ENCODE results near the gene TBC1D32.
"Not testable (repeated sequence)": the region's sequence is repeated elsewhere in the genome, so short reads cannot be mapped to it uniquely, and the experiment has no call there.

Gene TBC1D32

DNA sequence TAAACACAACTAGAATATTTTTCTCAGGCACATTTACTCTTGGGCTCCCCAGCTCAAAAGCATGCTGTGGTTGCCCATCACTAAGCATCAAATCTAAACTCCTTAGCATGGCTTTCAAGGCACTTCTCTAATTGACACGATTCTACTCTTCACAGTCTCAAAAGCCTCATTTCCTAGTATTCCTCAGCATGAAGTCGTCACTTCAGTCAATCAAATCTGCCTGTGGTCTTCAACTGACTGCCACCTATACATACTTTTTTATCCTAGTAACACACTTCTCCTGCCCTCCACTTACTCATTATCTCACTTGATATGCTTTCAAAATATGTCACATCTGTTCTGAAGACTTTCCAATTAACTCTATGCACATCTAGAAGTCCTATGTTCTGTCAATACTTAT, 110.3 kb downstream of the TBC1D32 start:
- no peak for DNase-seq (ENCODE audit: low read depth)

DNA sequence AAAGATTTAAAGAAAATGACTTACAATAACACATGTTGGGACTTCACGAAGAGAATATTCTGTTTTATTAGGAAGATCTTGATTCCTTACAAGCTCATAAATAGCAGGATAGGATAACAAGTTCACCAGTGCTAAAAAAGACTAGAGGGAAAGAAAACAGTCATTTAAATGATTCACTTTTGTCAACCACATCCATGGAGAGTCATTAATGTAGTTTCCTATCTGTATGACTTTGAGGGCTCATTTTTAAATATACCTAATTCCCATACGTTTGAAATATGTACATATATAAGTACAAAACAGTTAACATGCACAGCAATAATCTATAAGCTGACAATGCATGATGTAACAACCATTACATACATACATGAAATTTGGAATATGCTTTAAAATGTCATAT, 111.1 kb downstream of the TBC1D32 start:
- no peak for DNase-seq (ENCODE audit: low read depth)

DNA sequence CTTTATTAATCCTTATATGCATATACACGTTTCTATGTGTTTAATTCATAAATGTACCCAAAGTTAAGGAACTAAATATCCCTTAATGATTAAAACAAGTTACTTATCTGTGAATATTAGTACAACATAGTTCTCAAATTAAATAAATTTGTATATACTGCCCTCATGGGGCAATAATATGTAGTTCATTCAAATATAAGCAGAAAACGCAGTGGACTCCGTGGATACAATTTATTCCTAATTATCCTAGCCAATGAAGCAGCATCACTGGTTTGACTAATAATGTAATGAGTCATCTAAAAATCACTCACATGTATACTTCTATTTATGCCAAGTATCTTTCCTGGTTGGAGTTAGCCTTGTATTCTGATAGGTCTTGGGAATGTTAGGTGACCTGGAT, 111.6 kb downstream of the TBC1D32 start:
- DNase-seq (ENCODE audit: low read depth) = no peak

DNA sequence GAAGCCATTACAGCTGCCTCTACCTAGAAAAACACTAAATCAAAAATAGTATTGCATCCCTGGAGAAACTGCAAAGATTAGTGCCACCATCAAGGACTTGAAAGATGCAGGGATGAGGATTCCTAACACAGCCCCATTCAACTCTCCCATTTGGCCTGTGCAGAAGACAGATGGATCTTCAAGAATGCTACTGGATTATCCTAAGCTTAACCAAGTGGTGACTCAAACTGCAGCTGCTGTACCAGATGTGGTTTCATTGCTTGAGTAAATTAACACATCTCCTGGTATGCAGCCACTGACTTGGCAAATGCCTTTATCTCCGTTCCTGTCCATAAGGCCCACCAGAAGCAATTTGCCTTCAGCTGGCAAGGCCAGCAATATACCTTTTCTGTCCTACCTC, 117.4 kb downstream of the TBC1D32 start:
- DNase-seq (ENCODE audit: low read depth) = no peak

GRCh38 chr6:121213341-121213740, 120.9 kb downstream of the TBC1D32 start:
- DNase-seq (ENCODE audit: low read depth) = not testable (repeated sequence)

- no peak for DNase-seq (ENCODE audit: low read depth)
These were observed 123.3 kb downstream of the TBC1D32 start for GRCh38 chr6:121210943-121211342.

DNA sequence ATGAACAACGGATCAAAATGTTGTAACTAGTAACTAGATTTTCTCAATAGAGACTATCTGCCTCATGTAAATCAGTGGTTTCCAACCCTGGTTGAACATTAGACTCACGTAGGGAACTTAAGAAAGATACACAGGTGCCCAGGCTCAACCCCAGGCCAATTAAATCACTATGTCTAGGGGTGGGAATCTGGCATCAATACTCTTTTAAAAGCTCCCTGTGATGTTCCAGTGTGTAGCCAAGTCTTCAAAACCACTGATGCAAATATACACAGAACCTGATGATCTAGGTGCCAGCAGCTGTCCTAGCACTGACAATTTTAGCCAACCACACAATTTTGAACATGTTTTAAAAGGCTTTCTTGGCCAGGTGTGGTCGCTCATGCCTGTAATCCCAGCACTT, 128.7 kb downstream of the TBC1D32 start:
- DNase-seq (ENCODE audit: low read depth) = no peak

DNA sequence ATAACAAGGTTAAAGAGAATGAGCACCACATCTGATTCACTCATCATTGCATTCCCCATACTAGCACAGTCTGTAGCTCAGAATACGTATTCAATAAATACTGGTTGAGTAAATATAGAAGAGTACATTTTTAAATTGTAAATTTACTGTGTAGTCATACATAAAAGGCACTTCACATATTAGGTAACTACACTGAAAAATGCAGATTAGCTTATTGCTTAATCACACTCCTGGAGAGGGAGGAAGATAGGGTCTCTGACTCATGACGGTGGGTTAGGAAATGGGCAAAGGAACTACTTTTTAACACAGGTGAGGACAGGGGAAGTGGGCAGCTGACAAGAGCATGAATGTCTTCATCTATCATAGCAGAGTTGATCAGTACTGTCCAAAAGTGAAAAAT, 133.2 kb downstream of the TBC1D32 start:
- no peak for DNase-seq (ENCODE audit: low read depth)

DNA sequence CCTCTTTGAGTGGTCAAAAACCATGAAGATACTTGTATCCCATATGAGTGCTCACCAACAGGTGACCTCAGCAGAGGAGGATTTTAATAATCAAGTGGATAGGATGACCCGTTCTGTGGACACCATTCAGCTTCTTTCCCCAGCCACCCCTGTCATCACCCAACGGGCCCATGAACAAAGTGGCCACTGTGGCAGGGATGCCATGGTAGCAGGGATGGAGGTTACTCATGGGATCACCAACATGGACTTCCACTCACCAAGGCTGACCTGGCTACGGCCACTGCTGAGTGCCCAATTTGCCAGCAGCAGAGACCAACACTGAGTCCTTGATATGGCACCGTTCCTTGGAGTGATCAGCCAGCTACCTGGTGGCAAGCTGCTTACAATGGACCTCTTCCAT, 138.2 kb downstream of the TBC1D32 start:
- DNase-seq (ENCODE audit: low read depth) = not testable (repeated sequence)

DNA sequence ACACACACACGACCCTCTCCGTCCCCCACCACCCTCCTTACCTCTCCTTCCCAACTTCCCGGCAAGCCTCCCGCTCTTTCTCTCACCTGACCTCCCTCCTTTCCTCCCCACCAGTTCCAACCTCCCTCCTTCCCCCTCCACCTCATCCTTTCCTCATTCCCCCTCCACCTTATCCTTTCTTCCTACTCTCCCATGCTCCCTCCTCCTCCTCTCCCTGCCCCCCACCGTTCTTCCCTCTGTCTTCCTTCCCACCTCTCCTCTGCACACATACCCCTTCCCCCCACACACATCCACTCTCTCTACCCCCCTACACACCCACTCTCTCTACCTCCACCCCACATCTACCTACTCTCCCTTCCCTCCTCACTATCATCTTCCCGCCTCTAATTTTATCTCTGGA, 144.2 kb downstream of the TBC1D32 start:
- DNase-seq (ENCODE audit: low read depth) = no peak

- no peak for DNase-seq (ENCODE audit: low read depth)
These were observed 145.9 kb downstream of the TBC1D32 start for GRCh38 chr6:121188356-121188755.

GRCh38 chr6:121187833-121188200, 146.5 kb downstream of the TBC1D32 start:
- DNase-seq (ENCODE audit: low read depth) = no peak

DNA sequence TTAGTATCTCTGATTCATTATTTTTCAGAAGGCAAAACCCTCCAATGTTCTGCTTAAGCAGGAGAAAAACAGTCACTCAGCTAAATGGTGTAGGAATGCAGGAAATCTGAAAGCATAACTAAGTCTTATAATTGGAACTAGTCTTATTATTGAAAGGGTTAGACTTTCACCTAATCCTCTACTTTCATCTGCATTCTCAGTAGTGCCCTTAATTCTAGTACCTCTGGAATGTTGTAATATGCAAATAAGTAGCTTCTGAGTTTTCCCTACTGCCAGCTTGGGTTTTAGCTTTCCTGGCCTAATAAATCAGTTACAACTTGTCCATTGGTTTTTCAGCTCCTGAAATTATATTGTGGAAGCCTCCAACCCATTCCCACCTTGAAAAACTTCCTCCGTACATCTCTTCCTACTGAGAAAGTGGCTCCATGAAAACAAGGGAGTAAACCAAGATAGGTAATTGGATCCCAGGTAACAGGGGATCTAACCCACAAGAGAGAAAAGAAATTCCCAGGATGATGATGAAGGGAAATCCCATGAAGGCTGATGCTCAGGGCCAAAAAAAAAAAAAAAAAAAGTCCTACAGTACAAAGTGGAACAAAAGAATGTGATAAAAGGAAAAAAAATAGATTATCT, 147.0 kb downstream of the TBC1D32 start:
- no peak for DNase-seq (ENCODE audit: low read depth)

DNA sequence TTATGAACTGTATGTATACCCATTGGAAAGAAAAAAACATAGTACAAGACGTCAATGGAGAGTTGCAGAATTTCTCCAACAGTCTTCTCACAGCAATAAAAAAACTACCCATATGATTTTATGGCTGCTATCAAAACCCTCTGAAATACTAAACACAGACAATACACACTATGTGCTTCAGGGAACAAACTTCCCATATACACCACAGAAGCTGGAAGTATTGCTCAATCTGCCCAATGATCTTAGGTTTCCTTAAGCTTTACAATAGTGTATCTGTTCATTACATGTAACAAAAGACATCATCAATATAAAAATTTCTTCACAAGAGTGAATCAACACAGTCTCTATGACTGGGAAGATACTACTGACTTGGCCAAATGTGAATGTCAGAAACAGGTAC, 150.5 kb downstream of the TBC1D32 start:
- DNase-seq (ENCODE audit: low read depth) = no peak

GRCh38 chr6:121175827-121176226, 158.5 kb downstream of the TBC1D32 start:
- no peak for DNase-seq (ENCODE audit: low read depth)

DNA sequence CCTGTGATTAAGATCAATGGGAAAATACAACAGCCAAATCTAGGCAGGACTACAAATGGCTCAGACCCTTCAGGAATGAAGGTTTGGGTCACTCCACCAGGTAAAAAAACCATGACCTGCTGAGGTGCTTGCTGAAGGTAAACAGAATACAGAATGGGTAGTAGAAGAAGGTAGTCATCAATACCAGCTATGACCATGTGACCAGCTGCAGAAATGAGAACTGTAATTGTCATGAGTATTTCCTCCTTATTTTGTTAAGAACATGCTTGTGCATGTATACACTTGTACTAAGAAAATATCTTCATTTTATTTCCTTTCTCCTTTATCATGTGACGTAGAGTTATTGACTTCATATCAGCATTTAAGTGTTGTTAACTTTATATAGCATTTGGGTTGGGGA, 161.8 kb downstream of the TBC1D32 start:
- DNase-seq (ENCODE audit: low read depth) = not testable (repeated sequence)

GRCh38 chr6:121171879-121172278, 162.4 kb downstream of the TBC1D32 start:
- DNase-seq (ENCODE audit: low read depth) = no peak

- no peak for DNase-seq (ENCODE audit: low read depth)
These were observed 172.4 kb downstream of the TBC1D32 start for GRCh38 chr6:121161886-121162285.

GRCh38 chr6:121160276-121160675, 174.0 kb downstream of the TBC1D32 start:
- DNase-seq (ENCODE audit: low read depth) = no peak

DNA sequence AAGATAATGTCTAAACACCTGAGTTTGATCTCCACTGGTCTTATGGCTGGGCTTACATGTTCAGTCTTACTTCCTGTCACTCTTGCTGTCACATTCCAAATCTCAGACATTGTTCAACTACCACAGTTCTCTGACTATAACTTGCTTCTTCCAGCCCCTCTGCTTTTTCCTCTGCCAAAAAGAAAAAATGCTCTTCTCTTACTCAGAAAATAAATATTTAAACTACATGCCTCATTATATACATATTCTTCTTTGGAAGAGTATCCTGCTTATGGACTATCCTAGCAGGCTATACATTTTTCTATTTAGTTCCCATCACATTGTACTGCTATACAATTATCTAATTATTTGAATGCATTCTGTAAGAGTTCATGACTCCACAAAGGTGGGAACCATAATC, 175.4 kb downstream of the TBC1D32 start:
- no peak for DNase-seq (ENCODE audit: low read depth)

DNA sequence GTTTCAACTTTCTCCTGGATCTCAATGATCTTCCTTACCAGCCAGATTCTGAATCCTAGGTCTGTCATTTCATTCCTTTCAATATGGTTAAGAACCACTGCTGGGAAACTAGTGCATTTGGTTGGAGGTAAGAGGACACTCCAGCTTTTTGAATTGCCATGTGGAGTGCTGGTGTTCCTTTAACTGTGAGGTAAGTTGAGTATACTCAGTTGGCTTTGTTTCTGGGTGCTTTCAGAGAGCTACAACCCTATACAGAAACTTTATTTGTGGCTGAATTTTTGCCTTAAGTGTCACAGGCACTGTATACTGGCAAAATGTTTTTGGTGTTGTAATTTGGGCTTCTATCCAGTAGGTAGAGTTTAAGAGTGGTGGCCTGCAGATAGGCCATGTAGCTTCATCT, 175.8 kb downstream of the TBC1D32 start:
- DNase-seq (ENCODE audit: low read depth) = no peak

- DNase-seq (ENCODE audit: low read depth) = no peak
These were observed 176.4 kb downstream of the TBC1D32 start for GRCh38 chr6:121157906-121158305.

- DNase-seq (ENCODE audit: low read depth) = no peak
These were observed 190.8 kb downstream of the TBC1D32 start for GRCh38 chr6:121143476-121143875.

DNA sequence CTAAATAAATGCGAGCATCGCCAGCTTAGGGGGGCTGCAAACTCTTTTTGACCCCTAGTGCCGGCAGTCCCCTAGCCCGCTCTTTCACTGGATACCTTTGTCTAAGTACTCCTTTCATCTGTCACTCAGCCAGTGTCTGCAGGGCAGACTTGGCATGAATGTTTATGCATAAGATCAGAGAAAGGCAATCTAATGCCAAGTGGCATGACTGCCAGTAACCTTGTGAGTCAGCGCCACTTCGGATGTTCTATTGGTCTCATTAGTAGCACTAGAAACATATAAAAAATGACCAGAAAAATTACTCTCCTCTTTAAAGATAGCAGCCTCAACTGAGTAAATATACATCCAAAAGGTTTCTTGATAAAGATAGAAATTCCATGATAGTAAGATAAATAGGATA, 192.2 kb downstream of the TBC1D32 start:
- no peak for DNase-seq (ENCODE audit: low read depth)

GRCh38 chr6:121135425-121135824, 198.9 kb downstream of the TBC1D32 start:
- DNase-seq (ENCODE audit: low read depth) = no peak
